HL-60 (cell line): Measurements from ENCODE around the gene KCNMA1.

Source experiments
- POLR2AphosphoS5 ChIP-seq: IDR thresholded peaks from 2 replicates; pipeline ENCODE4 v1.6.1; 2012; ENCODE audit warnings: low read depth
- TF ChIP-seq, protein P1 (sequence below): IDR thresholded peaks from one replicate; pipeline ENCODE4 v1.5.1; 2011; ENCODE audit warnings: low read length, control low read depth, inconsistent platforms; ENCODE audit not compliant: insufficient read depth
- TF ChIP-seq, protein P2 (sequence below): IDR thresholded peaks from 2 replicates; pipeline ENCODE4 v1.6.1; 2012; ENCODE audit warnings: low read depth; ENCODE audit not compliant: insufficient replicate concordance

DNA sequence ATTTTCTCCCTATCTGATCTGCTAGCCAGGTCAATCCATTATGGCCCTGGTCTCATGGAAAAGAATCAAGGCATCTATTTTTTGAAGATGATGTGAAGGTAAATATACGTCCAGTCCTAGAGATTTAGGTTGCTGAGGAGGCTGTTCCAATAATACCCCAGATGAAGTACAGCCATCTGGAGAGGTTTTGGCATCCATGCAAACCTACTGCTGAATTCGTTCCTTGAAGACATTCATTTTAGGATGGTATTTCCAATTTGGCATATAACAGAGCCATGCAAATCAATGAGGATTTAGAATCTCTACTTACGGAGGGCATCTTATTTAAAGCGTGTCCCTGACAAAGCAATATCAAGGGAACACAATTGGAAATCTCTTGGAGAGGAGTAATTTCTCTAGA, 465.5 kb downstream of the KCNMA1 start:
- TF ChIP-seq, protein P1, sequence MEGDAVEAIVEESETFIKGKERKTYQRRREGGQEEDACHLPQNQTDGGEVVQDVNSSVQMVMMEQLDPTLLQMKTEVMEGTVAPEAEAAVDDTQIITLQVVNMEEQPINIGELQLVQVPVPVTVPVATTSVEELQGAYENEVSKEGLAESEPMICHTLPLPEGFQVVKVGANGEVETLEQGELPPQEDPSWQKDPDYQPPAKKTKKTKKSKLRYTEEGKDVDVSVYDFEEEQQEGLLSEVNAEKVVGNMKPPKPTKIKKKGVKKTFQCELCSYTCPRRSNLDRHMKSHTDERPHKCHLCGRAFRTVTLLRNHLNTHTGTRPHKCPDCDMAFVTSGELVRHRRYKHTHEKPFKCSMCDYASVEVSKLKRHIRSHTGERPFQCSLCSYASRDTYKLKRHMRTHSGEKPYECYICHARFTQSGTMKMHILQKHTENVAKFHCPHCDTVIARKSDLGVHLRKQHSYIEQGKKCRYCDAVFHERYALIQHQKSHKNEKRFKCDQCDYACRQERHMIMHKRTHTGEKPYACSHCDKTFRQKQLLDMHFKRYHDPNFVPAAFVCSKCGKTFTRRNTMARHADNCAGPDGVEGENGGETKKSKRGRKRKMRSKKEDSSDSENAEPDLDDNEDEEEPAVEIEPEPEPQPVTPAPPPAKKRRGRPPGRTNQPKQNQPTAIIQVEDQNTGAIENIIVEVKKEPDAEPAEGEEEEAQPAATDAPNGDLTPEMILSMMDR, result no peak
- TF ChIP-seq POLR2AphosphoS5, result no peak
- TF ChIP-seq, protein P2, sequence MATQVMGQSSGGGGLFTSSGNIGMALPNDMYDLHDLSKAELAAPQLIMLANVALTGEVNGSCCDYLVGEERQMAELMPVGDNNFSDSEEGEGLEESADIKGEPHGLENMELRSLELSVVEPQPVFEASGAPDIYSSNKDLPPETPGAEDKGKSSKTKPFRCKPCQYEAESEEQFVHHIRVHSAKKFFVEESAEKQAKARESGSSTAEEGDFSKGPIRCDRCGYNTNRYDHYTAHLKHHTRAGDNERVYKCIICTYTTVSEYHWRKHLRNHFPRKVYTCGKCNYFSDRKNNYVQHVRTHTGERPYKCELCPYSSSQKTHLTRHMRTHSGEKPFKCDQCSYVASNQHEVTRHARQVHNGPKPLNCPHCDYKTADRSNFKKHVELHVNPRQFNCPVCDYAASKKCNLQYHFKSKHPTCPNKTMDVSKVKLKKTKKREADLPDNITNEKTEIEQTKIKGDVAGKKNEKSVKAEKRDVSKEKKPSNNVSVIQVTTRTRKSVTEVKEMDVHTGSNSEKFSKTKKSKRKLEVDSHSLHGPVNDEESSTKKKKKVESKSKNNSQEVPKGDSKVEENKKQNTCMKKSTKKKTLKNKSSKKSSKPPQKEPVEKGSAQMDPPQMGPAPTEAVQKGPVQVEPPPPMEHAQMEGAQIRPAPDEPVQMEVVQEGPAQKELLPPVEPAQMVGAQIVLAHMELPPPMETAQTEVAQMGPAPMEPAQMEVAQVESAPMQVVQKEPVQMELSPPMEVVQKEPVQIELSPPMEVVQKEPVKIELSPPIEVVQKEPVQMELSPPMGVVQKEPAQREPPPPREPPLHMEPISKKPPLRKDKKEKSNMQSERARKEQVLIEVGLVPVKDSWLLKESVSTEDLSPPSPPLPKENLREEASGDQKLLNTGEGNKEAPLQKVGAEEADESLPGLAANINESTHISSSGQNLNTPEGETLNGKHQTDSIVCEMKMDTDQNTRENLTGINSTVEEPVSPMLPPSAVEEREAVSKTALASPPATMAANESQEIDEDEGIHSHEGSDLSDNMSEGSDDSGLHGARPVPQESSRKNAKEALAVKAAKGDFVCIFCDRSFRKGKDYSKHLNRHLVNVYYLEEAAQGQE, result no peak
